Activated naive CD8-positive, alpha-beta T cell treated with anti-CD3 and anti-CD28 coated beads, Interleukin-2, amount 50 U/mL, for 16 hours (primary cell): Measurements from ENCODE around the gene DCDC2C.
"Not testable (repeated sequence)": the region's sequence is repeated elsewhere in the genome, so short reads cannot be mapped to it uniquely, and the experiment has no call there.

Experiments used
- DNase-seq: peaks from one replicate; pipeline ENCODE4 v3.0.0-alpha.2; 2020; ENCODE audit warnings: low read depth, low spot score

The DCDC2C gene, protein sequence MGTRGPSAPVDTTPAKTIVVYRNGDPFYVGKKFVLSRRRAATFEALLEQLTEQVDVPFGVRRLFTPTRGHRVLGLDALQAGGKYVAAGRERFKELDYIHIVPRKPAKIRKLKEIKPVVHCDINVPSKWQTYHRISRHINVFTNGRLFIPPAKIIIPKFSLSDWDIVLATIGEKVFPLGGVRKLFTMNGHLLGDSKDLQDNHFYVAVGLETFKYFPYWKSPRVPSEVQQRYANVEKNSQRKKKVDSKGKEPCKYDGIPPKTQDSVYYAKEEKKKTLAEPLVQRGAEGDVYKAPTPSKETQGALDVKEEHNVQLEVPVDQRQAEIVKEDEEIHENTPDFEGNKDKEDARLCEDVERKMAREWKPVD

DNA sequence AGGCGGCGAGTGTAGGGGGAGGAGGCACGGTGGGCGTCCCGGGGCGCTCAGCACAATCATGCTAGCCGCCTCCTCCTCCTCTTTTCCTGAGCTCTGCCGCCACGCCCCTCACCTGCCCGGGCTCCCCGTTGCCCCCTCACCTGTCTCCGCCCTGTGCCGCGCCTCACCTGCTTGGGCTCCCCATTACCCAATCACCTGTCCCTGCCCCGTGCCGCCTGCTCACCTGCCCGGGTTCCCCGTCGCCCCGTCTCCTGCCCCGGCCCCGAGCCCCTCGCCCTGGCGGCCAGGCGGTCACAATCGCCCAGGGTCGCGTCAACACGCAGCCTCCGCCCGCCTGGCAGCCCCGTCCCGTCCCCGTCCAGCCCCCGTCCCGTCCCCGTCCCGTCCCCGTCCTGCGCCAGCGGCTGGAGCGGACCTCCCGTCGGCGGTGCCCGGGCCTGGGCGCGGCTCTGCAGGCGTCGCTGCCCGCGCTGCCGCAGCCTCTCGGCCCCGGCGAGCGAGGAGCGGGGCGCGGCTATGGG is at the start of gene DCDC2C:
Gene DCDC2C, plus strand, starts transcription at position 340 of the 521 bp plus-strand sequence. Its CDS starts 177 bp downstream, at position 517.
- DNase-seq: no peak

DNA sequence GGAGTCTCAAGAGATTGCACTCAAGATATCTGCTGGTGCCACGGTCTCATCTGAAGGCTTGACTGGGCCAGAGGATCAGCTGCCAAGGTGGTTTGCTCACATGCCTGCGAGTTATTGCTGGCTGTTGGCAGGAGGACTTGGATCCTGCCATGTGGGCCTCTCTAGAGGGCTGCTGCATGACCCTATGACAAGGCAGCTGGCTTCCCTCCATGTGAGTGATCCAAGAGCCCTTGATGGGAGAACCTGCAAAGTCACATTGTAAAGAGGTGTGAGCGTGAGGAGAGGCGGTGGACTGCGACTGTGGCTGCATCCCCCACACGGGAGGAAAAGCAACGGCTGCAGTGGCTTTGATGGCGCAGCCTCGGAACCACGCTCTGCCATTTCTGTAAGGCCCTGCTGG is 49.4 kb upstream of the DCDC2C start:
- DNase-seq: no peak

DNA sequence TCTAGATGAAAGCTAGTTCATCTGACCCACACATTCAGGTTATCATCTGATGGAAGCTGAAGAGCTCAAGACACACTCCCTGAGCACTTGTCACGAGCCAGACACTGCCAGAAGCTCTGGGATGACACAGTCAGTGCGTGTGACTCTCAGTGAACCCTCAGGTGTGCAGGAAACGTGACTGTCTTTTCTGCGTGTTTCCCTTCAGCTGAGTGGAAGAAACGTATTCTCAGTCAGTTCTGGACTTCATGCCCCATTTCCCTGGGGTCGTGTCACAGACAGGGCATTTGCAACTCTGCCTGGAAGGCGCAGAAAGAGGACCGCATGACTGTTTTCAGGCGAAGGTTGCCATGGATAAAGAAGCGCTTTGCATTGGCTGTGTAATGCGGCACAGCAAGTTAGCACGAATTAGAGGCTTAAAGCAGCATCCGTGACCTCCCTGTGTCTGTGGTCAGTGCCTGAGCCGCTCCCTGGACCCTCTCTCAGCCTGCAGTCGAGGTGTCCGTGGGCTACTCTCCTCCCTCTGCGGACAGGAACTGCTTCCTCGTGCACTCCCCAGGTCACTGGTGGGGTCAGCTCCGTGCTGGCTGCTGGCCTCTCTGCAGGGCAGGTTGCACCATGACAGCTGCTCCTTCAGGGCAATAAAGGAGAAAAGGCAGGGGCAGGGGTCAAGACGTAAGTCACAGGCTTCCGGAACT is 48.7 kb upstream of the DCDC2C start:
- no peak for DNase-seq

DNA sequence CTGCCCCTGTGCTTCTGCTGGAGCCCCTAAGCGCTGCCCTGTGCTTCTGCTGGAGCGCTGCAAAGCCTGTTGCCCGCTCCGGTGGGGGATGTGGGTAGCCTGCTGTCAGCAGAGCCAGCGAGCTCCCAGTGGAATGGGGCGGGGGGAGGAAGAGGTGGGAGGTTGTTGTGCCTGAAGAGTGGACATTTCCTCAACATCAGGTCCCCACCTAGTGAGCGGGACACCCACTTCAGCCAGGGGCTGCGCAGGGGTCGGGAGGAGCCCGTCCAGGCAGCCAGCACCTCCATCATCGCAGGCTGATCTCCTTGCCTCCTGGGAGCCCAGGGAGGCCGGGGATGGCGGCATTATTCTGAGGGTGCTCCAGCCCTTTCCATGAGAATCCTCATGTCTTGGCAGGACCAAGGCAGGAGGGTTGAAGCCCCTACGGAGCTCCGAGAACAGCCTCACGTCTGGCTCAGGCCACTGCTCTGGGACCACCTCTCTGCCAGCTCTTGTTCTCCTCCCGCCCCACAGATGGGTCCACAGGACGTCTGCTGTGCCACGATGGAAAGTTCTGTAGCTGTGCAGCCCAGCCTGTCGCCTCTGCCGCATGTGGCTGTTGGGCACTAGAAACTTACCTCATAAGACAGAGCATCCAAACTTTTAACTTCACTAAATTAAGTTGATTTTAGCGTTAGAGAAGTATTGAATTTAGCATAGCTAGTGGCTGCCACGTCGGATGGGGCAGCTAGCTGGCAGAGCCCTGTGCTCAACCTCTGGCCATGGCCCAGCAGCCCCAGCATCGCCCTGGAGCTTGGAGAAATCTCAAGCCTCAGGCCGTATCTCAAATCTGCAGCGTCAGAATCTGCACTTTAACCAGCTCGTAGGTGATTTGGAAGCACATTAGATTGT is 47.3 kb upstream of the DCDC2C start:
- DNase-seq: no peak

DNA sequence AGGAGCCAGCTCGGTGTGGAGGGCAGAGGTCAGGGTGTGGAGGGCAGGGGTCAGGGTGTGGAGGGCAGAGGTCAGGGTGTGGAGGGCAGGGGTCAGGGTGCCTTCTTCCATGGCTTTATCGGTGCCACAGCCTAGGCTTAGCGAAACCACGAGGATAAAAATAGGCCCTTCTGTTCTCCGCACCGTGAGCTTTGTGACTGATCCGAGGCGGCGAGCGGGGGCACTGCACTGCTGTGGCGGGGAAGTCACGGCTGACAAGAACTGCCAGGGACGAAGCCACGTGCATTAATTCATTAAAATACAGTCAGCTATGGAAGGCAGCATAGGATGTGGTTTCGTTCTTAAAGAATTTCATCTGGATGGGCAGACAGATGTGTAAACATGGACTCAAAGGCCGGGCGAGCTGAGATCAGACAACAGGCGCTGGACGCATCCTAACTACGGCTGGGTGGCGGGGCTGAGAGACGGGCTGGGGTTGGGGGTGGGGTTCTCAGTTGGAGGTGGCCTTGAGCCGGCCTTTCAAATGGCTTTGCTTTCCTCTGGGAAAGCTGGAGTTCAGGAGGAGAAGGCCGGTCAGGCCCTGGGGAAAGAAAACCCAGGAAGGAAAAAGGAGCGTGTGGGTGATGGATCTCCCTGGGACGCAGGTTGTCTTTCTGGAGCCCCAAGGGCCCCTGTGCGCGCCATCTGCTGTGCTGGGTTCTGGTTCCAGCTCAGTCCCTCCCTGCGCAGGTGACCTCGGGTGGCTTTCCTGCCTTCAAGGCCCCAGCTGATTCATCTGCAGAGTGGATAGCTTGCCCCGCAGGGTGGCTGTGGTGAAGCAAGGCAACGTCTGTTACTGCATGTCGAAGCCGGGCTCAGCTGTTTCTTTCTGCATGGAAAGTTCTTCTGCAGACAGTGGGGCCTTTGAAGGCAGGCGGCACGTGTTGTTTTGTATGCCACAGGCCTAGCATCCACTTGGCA is 46.3 kb upstream of the DCDC2C start:
- no peak for DNase-seq

DNA sequence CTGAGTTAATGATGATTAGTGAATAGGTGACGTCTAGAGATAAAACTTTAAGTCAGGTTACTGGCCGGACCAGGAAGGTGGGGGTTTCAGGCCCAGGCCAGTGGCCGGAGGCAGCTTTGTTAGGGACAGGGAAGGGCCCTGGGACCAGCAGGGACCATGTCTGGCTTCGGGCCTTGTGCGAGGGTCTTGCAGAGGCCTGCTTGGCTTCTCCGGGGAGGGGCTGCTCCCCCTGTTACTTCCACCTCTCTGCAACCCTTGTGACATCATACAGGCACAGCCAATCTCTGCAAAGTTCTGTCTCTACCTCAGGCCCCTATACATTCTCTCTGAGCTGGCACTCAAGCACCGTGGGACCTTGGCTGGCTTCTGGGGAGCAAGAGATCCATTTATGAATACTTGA is 45.5 kb upstream of the DCDC2C start, which contains the start of gene ALLC:
Gene ALLC, plus strand, starts transcription at position 320 of the 400 bp plus-strand sequence. CDS start 12,958 bp downstream, outside the sequence.
- DNase-seq: no peak

DNA sequence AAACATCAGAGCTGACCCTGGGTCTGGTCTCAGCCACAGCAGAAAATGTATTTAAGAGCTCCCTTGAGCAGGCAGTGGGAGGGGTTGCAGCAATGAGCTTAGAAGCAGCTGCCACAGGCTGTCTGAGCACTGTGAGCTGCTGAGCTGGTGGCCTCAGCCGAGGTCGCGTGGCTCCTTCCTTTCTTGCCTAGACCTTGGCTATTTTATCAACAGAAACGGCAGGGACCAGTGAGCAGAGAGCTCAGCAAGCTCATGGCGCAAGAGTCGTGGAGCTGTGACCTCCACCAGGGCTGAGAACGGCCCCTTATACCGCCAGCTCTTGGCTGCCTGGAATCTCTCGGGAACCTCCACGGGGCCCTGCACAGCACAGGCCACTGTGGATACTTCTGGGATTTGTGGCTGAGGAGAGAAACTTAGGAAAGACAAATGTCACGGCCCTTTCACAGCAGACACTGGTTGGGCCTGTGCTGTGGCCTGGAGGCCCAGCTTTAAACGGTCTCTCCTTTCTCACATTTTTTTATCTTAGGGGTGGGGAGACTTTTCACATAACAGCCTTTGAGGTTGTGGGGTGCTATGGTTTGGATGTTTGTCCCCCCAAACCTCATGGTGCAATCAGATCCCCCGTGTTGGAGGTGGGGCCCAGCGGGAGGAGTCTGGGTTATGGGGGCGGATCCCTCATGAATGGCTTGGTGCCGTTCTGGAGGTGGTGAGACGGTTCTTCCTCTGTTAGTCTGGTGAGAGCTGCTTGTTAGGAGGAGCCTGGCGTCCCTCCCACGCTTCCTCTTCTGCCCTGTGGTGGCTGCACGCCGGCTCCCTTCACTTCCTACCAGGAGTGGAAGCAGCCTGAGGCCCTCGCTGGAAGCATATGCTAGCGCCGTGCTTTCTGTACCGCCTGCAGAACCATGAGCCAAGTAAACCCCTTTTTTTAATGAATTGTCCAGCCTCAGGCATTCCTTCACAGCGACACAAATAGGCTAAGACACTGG is 43.6 kb upstream of the DCDC2C start:
- no peak for DNase-seq

DNA sequence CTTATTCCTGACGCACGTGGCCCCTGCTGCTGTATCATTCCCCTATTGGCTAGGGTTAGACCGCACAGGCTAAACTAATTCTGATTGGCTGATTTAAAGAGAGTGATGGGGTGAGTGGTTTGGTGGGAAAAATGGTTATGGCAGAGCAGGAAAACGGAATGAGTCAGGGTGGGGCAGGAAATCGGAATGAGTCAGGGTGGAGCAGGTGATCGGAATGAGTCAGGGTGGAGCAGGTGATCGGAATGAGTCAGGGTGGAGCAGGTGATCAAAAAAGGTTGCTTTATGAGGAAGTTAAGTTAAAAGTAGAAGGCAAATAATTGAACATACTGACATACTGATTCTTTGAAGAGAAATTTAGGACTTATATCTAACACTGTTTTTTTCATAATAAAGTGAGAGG is 42.7 kb upstream of the DCDC2C start:
- DNase-seq: not testable (repeated sequence)

DNA sequence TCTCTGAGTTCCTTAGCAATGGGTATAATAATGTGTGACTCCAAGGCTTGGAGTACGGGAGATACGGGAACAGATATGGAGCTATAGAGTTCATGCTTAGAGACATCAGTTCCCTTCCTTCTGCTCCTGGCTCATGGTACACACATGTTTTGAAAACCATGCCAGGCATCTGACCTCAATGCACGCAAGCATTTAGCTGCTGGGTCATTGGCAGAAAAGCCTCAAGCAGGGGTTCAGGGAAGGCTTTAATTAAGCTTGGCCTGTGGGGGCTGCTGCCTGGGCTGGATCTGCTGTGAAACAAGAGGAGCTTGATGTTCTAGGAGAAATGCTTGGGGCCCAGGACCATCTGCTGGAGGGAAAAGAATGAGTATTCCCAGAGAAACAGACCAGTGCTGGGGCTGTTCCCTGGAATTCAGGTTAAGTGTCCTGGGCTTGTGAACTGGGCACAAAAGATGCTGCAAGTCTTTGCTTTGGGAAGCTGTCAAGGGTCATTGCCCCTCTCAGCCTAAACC is 42.2 kb upstream of the DCDC2C start:
- DNase-seq: no peak

DNA sequence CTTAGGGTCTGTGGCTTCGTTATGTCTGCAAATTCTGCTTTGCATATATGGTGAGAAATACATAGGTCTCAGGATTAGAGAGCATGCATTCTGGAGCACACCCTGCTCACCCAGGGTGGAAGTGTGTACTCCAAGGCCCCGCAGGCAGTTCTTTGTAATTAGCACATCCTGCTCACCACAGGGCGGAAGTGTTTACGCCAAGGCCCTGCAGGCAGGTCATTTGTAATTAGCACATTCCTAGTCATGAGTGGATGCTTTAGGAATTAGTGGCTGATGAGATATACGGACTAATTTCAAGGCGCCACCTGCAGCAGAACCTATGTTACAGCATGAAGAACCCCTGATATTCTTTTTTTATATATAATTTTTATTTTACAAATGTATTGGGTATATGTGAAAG is 41.1 kb upstream of the DCDC2C start:
- no peak for DNase-seq

DNA sequence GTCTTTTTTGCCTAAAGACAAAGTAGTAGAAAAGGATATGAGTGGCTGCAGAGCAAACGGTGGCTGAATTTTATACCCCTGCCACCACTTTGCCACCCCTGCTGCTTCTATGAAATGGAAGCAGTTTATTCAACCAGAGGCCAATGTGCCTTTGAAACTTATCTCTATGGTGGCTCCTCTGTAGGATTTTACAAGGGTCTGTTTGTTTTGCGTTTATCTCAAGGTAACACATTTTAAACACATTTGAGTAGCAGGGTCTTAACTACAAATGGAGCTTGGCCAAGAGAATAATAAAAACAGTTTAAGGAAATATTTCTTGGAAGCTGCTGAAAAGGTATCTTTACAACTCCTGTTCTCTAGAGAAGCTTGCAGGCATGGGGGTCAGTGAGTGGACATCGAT is 39.3 kb upstream of the DCDC2C start:
- DNase-seq: no peak

DNA sequence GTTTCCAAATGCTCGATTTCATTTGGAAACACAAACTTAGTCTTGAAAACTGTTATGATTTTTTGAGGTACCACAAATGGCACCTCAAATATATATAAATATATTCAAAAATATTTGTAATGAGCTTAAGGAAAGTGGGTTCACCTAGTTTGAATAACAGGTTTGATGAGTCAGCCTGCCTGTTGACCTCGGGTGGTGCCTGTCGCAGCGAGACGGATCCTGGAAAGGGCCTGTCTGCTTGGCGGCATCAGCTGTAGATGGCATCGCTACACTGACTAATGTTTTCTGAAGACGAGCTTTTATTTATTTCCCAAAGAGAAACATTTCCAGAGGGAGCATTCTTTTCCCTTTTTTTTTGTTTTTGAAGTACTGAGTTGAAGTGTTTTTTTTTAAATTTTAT is 38.5 kb upstream of the DCDC2C start:
- DNase-seq: no peak

DNA sequence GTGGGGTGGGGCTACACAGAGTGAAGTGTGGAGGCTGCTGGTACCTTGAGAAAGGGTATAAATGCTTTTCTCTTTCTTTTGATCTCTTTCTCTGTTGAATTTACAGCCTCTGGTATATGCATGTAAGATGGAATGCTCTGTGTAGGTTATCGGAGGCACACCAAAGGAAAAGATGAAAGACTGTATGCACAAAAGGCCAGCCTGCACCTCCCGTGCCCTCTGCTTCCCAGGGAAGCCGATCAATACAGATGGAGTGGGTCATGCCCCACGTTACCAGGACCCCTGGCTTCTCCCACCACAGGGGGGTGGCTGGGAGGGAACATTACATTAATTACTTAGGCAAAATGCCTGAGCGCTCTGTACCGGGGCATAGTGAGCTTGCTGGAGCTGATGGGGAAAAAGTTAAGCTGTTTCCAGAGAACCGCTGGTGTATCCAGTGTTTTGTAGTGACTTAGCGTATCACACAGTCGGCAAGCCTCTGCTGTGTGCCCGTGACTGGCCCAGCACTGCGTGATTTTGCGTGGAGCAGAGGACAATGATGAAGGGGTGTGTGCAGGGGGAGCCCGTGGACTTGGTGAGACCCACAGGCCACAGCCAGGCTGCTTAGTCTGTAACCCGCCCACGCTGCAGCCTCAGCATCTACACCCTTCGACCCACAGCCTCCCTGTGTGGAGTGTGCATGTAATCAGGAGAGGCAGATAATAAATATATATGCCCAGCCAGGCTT is 37.3 kb upstream of the DCDC2C start:
- no peak for DNase-seq

DNA sequence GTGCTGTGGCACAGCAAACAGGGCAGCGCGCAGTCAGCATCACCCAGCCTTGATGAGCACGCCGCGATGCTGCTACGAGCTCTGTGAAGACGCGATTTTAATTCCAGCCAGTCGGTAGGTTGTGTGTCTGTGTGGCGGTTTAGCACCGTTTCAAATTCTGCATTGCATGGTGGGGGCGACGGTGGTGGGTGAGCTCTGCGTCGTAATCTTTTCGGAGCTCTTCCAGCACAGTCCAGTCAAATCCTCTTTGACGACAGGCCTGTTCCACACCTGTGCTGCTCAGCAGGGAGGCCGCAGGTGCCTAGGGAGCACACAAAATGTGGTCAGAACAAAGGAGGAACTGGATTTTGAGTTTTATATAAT is 36.8 kb upstream of the DCDC2C start:
- DNase-seq: no peak

DNA sequence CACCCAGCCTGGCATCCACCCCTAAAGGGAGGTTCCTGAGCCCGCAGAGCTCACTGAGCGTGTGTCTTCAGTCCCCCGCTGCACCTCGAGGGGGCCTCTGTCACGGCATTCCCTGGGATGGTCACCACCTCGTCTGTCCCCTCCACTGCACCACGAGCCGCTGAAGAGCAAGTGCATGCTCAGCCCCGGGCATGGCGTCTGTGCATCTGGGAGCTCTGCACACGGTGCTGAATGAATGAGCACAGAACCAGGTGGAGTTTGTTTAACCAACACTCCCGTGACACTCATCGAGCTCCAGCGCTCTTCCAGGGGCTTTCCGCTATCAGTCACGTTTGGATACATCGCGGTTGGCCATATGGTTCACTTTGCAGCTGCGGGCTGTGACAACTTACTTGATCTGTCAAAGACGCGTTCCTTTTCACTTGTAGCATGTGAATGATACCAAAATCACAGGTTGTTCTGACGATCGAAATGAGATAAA is 36.2 kb upstream of the DCDC2C start:
- no peak for DNase-seq

DNA sequence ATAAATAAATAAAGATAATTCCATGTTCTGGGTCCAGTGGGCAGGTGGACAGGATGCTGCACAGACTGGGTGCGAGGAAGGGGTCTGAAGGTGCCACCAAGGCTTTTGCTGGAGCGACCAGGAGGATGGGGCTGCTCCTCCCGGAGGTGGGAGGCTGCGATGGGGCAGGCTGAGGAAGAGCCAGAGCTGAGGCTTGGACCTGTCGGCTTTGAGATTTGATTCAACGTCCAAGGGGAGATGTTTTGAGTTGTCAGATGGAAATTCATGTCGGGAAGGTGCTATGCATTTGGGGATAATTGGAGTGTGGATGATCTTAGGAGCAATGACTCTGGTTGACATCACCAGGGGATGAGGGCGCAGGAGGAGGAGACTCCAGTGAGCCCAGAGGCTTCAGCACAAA is 33.7 kb upstream of the DCDC2C start:
- no peak for DNase-seq

DNA sequence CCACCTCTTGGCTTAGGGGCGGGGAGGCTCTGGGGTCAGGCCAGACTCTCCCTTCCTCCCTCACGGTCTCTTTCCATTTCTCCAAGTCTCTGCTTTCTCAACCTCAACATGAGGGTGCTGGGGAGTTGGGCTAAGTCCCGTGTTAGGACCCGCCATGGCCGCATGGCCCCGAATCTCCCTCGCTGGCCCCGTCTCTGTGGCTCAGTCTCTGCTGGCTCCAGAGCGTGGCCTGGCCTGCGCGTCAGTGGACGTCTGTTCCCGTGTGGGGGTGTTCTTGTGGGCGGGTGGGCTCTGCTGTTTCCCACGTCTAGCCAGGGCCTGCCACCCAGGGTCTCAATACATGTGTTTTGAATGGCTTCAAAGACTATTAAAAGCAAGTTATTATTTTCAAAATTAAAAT is 33.0 kb upstream of the DCDC2C start:
- no peak for DNase-seq

DNA sequence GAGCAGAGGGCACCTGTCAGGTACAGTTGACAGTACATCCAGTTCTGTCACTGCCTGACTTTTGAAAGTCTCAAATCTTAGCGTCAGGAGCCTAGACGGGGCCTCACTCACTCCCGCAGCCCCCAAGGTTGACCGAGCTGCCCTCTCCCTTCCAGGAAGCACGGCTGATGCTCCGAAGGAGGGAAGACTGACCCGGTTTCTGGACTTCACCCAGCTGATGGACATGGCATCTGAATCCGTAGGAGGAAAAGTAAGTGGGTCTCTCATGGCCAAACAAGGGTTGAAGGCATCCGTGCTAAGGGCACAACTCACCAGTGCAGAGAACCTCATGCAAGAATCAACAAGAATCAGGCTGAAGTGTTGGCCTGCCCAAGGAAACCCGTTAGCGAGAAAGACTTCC is 32.4 kb upstream of the DCDC2C start:
- no peak for DNase-seq
